ENCODE measurements around the gene COL21A1.

COL21A1 gene

GRCh38 chr6:56176741-56177140 is 70.6 kb downstream of the COL21A1 start:
- DNase-seq (ENCODE audit: low spot score), result no peak

GRCh38 chr6:56173228-56173627 is 74.2 kb downstream of the COL21A1 start:
- no peak for TF ChIP-seq CTCF (IDR thresholded peaks at IDR 0.05; ENCODE audit: extremely low read depth, missing control alignments)
- no peak for DNase-seq (ENCODE audit: low spot score)

More at GRCh38 chr6:56176741-56177140, 70.6 kb downstream of the COL21A1 start:
- TF ChIP-seq CTCF (IDR thresholded peaks at IDR 0.05; ENCODE audit: extremely low read depth, missing control alignments), result no peak

GRCh38 chr6:56172144-56172543 is 75.2 kb downstream of the COL21A1 start:
- no peak for DNase-seq (ENCODE audit: low spot score)

GRCh38 chr6:56169366-56169765 is 78.0 kb downstream of the COL21A1 start:
- no peak for TF ChIP-seq CTCF (IDR thresholded peaks at IDR 0.05; ENCODE audit: extremely low read depth, missing control alignments)
- DNase-seq (ENCODE audit: low spot score), result no peak

More at GRCh38 chr6:56172144-56172543, 75.2 kb downstream of the COL21A1 start:
- no peak for TF ChIP-seq CTCF (IDR thresholded peaks at IDR 0.05; ENCODE audit: extremely low read depth, missing control alignments)

- TF ChIP-seq CTCF (IDR thresholded peaks at IDR 0.05; ENCODE audit: extremely low read depth, missing control alignments), result no peak
These were observed 78.8 kb downstream of the COL21A1 start for GRCh38 chr6:56168596-56168995.

GRCh38 chr6:56162081-56162480 is 85.3 kb downstream of the COL21A1 start:
- TF ChIP-seq CTCF (IDR thresholded peaks at IDR 0.05; ENCODE audit: extremely low read depth, missing control alignments), result no peak
- no peak for DNase-seq (ENCODE audit: low spot score)

More at GRCh38 chr6:56168596-56168995, 78.8 kb downstream of the COL21A1 start:
- no peak for DNase-seq (ENCODE audit: low spot score)

GRCh38 chr6:56160489-56160888 is 86.9 kb downstream of the COL21A1 start:
- no peak for DNase-seq (ENCODE audit: low spot score)
- no peak for TF ChIP-seq CTCF (IDR thresholded peaks at IDR 0.05; ENCODE audit: extremely low read depth, missing control alignments)
